OCI-LY7 (cell line): ENCODE results near the gene ADAMTS17. TPM values are rescaled to one million over a fixed set of nuclear protein-coding genes. Genes with fewer than 3 reads are reported as not detected.

Experiments
- BruUV-seq: library from RNA; stranded (reverse); fragments of 400-500 nt; replicated peaks from 2 replicates; lab custom pipeline; 2021; lab: Mats Ljungman, UMichigan
- CTCF ChIA-PET: fragments of 300-600 bp; sonication (Branson Sonifier 250); formaldehyde crosslinking; loops from one replicate; lab custom pipeline; 2022; ENCODE audit warnings: antibody characterized with exemption; ENCODE audit not compliant: unreplicated experiment; lab: Charles Lee
- POLR2A ChIA-PET: fragments of 300-600 bp; sonication (Branson Sonifier 250); formaldehyde crosslinking; loops from one replicate; lab custom pipeline; 2022; ENCODE audit warnings: antibody characterized with exemption; lab: Charles Lee
- DNase-seq: peaks from one replicate; pipeline ENCODE4 v3.0.0-alpha.2; 2015; ENCODE audit warnings: low spot score
- H2AFZ ChIP-seq: fragments of 200-600 bp; sonication (generic), shearing (Covaris generic); 2 replicates; pipeline ENCODE4 v1.6.1; 2014; ENCODE audit warnings: mild to moderate bottlenecking, antibody characterized with exemption, low read length, moderate library complexity
- H3K27ac ChIP-seq: fragments of 200-600 bp; sonication (generic); 2 replicates; pipeline ENCODE4 v1.5.1; 2014; ENCODE audit warnings: mixed run types, low read depth, mild to moderate bottlenecking, moderate library complexity, low read length, inconsistent platforms; ENCODE audit not compliant: poor library complexity, severe bottlenecking
- H3K36me3 ChIP-seq: fragments of 200-600 bp; sonication (generic); 2 replicates; pipeline ENCODE4 v1.6.1; 2014; ENCODE audit warnings: mild to moderate bottlenecking, antibody characterized with exemption, low read length, moderate library complexity, mixed read lengths; ENCODE audit not compliant: insufficient read depth
- H3K4me1 ChIP-seq: fragments of 200-600 bp; sonication (generic); 2 replicates; pipeline ENCODE4 v1.5.1; 2014; ENCODE audit warnings: mild to moderate bottlenecking, low read length; ENCODE audit not compliant: insufficient read depth, poor library complexity, severe bottlenecking
- H3K4me2 ChIP-seq: fragments of 200-600 bp; sonication (generic); 2 replicates; pipeline ENCODE4 v1.6.1; 2014; ENCODE audit warnings: mild to moderate bottlenecking, low read length
- H3K4me3 ChIP-seq: fragments of 200-600 bp; sonication (generic); 2 replicates; pipeline ENCODE4 v1.5.1; 2014; ENCODE audit warnings: mild to moderate bottlenecking, low read depth, low read length; ENCODE audit not compliant: poor library complexity, severe bottlenecking
- H3K79me2 ChIP-seq: fragments of 200-600 bp; sonication (generic); 2 replicates; pipeline ENCODE4 v1.6.1; 2016; ENCODE audit warnings: low read depth, mild to moderate bottlenecking, low read length, moderate library complexity, mixed read lengths; ENCODE audit not compliant: insufficient read depth
- H3K9me2 ChIP-seq: fragments of 200-600 bp; sonication (generic); 2 replicates; pipeline ENCODE4 v1.6.1; 2016; ENCODE audit warnings: mild to moderate bottlenecking, low read length, mixed read lengths; ENCODE audit not compliant: insufficient read depth
- H3K9me3 ChIP-seq: fragments of 200-600 bp; sonication (generic); 2 replicates; pipeline ENCODE4 v1.6.1; 2014; ENCODE audit warnings: mild to moderate bottlenecking, mixed run types, low read length, mixed read lengths
- H4K20me1 ChIP-seq: fragments of 200-600 bp; sonication (generic); 2 replicates; pipeline ENCODE4 v1.6.1; 2014; ENCODE audit warnings: mild to moderate bottlenecking, antibody characterized with exemption, low read length, moderate library complexity, mixed read lengths; ENCODE audit not compliant: insufficient read depth
- EZH2phosphoT487 ChIP-seq: fragments of 200-600 bp; sonication (generic); IDR thresholded peaks from 2 replicates; pipeline ENCODE4 v1.6.1; 2018; ENCODE audit warnings: low read depth, borderline replicate concordance, mild to moderate bottlenecking, mixed run types, antibody characterized with exemption, low read length, moderate library complexity, mixed read lengths
- intact Hi-C: fragments of 100-400 bp; cut with micrococcal nuclease; formaldehyde crosslinking; loops from one replicate; pipeline ENCODE4 v1.10.0; 2022; ENCODE audit not compliant: unreplicated experiment
- total RNA-seq, 2 experiments: library from RNA; depleted of rRNA in 1 of 2; stranded (reverse); fragments of >200 nt in 1 of 2; shearing (Covaris generic) in 1 of 2; gene quantifications; 2 replicates each; pipeline ENCODE4 v1.2.3, GENCODE V29; 2014 to 2022
- TF ChIP-seq, protein P1 (sequence below): fragments of 200-600 bp; sonication (generic); conservative IDR thresholded peaks from 2 replicates; pipeline ENCODE4 v1.5.1; 2014; ENCODE audit warnings: mild to moderate bottlenecking, antibody characterized with exemption, low read length, moderate library complexity, mixed read lengths

ADAMTS17 gene
- total RNA-seq, 2 experiments from 2014 or later: not detected

DNA sequence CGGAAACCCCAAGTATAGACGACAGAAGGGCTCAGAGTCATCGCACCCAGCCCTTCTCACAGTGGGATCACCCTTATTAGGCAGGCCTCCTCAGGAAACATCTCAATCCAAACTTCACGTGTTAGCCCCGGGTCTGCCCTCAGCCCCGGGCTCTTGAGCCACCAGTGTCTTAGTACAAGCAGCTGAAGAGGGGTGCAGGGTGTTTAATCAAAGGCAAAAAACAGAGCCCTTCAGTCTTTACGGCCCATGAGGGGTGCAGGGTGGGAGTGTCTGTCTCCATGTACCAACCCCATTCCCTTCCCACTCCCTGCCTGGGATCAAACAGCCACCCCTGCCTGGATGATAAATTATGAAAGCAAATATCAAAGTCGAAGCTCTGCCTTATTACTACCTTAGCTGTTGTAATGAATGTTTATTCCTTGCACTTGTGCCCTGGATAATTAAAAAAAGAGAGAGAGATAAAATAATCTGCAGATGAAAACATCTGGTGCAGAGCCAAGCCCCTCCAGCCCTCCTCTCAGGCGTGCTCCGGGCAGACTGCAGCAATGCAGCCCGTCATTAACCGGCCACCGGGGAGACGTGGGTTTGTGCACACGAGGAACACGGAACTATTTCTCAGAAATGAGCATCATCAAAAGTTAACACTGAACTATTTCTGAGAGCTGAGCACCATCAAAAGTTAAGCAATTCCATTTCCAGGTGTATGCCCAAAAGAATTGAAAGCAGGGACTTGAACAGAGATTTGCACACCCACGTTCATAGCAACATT, 64.5 kb downstream of the ADAMTS17 start:
- no peak for DNase-seq
- no peak overlapping the region for H3K4me2 ChIP-seq
- POLR2A ChIA-PET: interaction anchor here (0.7 kb wide), 1 partner anchor 133 kb away, joined by 3 read pairs; no protein-coding TSS in a partner anchor
- no peak overlapping the region for H2AFZ ChIP-seq
- no peaks in the 10 kb centered on the region for H3K4me1 ChIP-seq
- H3K4me3 ChIP-seq: no peak overlapping the region
- H3K36me3 ChIP-seq: no peaks in the 10 kb centered on the region
- no peaks in the 10 kb centered on the region for H4K20me1 ChIP-seq
- TF ChIP-seq, protein P1, sequence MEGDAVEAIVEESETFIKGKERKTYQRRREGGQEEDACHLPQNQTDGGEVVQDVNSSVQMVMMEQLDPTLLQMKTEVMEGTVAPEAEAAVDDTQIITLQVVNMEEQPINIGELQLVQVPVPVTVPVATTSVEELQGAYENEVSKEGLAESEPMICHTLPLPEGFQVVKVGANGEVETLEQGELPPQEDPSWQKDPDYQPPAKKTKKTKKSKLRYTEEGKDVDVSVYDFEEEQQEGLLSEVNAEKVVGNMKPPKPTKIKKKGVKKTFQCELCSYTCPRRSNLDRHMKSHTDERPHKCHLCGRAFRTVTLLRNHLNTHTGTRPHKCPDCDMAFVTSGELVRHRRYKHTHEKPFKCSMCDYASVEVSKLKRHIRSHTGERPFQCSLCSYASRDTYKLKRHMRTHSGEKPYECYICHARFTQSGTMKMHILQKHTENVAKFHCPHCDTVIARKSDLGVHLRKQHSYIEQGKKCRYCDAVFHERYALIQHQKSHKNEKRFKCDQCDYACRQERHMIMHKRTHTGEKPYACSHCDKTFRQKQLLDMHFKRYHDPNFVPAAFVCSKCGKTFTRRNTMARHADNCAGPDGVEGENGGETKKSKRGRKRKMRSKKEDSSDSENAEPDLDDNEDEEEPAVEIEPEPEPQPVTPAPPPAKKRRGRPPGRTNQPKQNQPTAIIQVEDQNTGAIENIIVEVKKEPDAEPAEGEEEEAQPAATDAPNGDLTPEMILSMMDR: no peak
- no peak for TF ChIP-seq EZH2phosphoT487
- intact Hi-C loops: no loop called here
- 0 out of 2 replicates have a peak, but pooled peaks cover 4% of the 10 kb centered on the region for H3K9me2 ChIP-seq
- no peak overlapping the region for H3K27ac ChIP-seq
- no TSS peak for BruUV-seq
- H3K79me2 ChIP-seq: no peaks in the 10 kb centered on the region
- peaks cover 17% of the 10 kb centered on the region for H3K9me3 ChIP-seq
- CTCF ChIA-PET: no interaction called here

DNA sequence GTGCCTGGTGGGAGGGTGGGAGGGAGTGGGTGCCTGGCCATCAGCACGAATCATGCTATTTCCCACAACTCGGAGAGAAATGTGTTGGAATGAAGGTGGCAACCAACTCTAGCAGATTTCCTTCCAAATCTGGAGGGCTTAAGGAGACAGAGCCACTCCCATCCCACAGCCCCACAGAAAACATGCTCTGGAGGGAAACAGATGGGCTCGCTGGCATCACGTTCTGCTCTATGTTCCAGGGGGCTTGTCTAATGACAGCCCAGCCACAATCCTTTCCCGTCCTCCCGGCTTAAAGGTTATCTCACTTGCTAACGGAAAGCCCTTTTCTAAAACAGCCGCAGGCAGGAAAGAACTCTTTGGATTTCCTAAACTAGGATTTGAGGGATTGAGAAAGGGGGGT, 65.3 kb downstream of the ADAMTS17 start:
- DNase-seq: no peak
- ChIA-PET CTCF (no interaction called here), POLR2A (no interaction called here)
- Histone ChIP-seq H3K4me1 (no peaks in the 10 kb centered on the region), H3K27ac (no peak overlapping the region), H3K79me2 (no peaks in the 10 kb centered on the region), H3K4me2 (no peak overlapping the region), H3K36me3 (no peaks in the 10 kb centered on the region), H2AFZ (no peak overlapping the region), H3K9me3 (peaks cover 21% of the 10 kb centered on the region), H3K4me3 (no peak overlapping the region), H4K20me1 (no peaks in the 10 kb centered on the region), H3K9me2 (0 out of 2 replicates have a peak, but pooled peaks cover 4% of the 10 kb centered on the region)
- BruUV-seq: no TSS peak
- intact Hi-C loops: no loop called here
- TF ChIP-seq EZH2phosphoT487: no peak
- TF ChIP-seq, protein P1: no peak

DNA sequence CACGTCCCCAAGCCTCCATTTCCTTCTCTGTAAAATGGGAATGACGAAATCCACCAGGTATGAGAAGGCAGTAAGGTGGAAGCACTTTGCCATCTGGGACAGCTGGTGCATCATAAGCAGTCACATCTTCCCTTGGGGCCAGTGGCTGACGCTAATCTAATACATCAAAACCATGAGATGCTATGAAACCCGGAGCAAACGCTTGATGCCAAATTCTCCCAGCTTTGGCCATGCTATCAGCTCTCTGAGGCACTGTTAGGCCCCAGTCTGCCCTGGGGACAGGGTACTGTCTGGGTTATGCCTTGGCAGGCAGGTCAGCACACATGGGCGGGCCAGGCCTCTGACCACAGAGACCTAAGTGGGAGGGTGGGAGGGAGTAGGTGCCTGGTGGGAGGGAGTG, 66.1 kb downstream of the ADAMTS17 start:
- intact Hi-C loops: no loop called here
- ChIA-PET CTCF (no interaction called here), POLR2A (no interaction called here)
- Histone ChIP-seq H3K9me2 (0 out of 2 replicates have a peak, but pooled peaks cover 4% of the 10 kb centered on the region), H3K4me3 (no peak overlapping the region), H4K20me1 (no peaks in the 10 kb centered on the region), H2AFZ (no peak overlapping the region), H3K4me2 (no peak overlapping the region), H3K79me2 (no peaks in the 10 kb centered on the region), H3K9me3 (peaks cover 21% of the 10 kb centered on the region), H3K4me1 (no peaks in the 10 kb centered on the region), H3K36me3 (no peaks in the 10 kb centered on the region), H3K27ac (no peak overlapping the region)
- no TSS peak for BruUV-seq
- DNase-seq: no peak
- TF ChIP-seq, protein P1: no peak
- TF ChIP-seq EZH2phosphoT487: no peak
